Measurements from ENCODE around the gene ELN.

DNA sequence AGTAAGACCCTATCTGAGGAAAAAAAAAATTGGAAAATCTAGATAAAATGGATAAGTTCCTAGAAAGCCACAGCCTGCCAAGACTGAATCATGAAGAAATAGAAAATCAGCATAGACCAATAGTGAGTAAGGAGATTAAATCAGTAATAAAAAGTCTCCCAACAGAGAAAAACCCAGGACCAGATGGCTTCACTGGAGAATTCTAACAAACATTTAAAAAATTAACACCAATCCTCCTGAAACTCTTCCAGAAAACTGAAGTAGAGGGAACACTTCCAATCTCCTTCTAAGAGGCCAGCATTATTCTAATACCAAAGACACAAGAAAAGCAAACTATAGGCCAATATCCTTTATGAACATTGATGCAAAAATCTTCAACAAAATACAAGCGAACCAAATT, 46.8 kb downstream of the ELN start:
- TF ChIP-seq, protein P1, sequence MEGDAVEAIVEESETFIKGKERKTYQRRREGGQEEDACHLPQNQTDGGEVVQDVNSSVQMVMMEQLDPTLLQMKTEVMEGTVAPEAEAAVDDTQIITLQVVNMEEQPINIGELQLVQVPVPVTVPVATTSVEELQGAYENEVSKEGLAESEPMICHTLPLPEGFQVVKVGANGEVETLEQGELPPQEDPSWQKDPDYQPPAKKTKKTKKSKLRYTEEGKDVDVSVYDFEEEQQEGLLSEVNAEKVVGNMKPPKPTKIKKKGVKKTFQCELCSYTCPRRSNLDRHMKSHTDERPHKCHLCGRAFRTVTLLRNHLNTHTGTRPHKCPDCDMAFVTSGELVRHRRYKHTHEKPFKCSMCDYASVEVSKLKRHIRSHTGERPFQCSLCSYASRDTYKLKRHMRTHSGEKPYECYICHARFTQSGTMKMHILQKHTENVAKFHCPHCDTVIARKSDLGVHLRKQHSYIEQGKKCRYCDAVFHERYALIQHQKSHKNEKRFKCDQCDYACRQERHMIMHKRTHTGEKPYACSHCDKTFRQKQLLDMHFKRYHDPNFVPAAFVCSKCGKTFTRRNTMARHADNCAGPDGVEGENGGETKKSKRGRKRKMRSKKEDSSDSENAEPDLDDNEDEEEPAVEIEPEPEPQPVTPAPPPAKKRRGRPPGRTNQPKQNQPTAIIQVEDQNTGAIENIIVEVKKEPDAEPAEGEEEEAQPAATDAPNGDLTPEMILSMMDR (IDR thresholded peaks at IDR 0.05), result no peak
- no peak for TF ChIP-seq POLR2A (IDR thresholded peaks at IDR 0.05)
